GM12878 (cell line): ENCODE data around the gene ESCO1.

ENCODE experiments used
- CHD2 ChIP-seq: IDR thresholded peaks from 2 replicates; pipeline ENCODE4 v1.6.1; 2011; ENCODE audit warnings: low read depth, low read length, improper control_type of control experiment, borderline replicate concordance
- CTCF ChIP-seq, 3 experiments: IDR thresholded peaks in 2 of 3; conservative IDR thresholded peaks in 1 of 3; 2 replicates each; pipeline ENCODE4 v1.5.1; 2011; ENCODE audit warnings: low read depth in 3 of 3, low read length in 3 of 3, mild to moderate bottlenecking in 3 of 3, control low read depth in 2 of 3, moderate library complexity in 2 of 3, inconsistent platforms in 1 of 3, mixed read lengths in 1 of 3; ENCODE audit not compliant: control insufficient read depth in 2 of 3, insufficient read depth in 1 of 3; ENCODE audit errors: extremely low read depth in 1 of 3
- JUNB ChIP-seq: IDR thresholded peaks from 2 replicates; pipeline ENCODE4 v1.6.1; 2016; ENCODE audit warnings: antibody characterized with exemption, mild to moderate bottlenecking
- POLR2A ChIP-seq: IDR thresholded peaks from 2 replicates; pipeline ENCODE4 v1.6.1; 2011; ENCODE audit warnings: low read depth, mild to moderate bottlenecking, low read length
- SIN3A ChIP-seq: IDR thresholded peaks from 2 replicates; pipeline ENCODE4 v1.6.1; 2012; ENCODE audit warnings: low read depth, low read length, improper control_type of control experiment
- SREBF1 ChIP-seq: IDR thresholded peaks from 2 replicates; pipeline ENCODE4 v1.6.1; 2012; ENCODE audit warnings: mild to moderate bottlenecking, low read length
- SRF ChIP-seq, 2 experiments: IDR thresholded peaks; 2 replicates each; pipeline ENCODE4 v1.6.1; 2011; ENCODE audit warnings: low read depth in 2 of 2, low read length in 2 of 2, mild to moderate bottlenecking in 1 of 2, moderate library complexity in 1 of 2
- TAF1 ChIP-seq: IDR thresholded peaks from 2 replicates; pipeline ENCODE4 v1.6.1; 2011; ENCODE audit warnings: mild to moderate bottlenecking, low read depth, low read length, borderline replicate concordance
- USF1 ChIP-seq: IDR thresholded peaks from 2 replicates; pipeline ENCODE4 v1.6.1; 2011; ENCODE audit warnings: borderline replicate concordance, low read depth, mild to moderate bottlenecking, moderate library complexity, mixed read lengths, low read length; ENCODE audit not compliant: insufficient read depth; ENCODE audit errors: extremely low read length

- no peak; the same call in 1 of the 2 replicates for TF ChIP-seq SIN3A
- TF ChIP-seq USF1, result no peak
- no peak for TF ChIP-seq SREBF1
- TF ChIP-seq CHD2, result no peak
- TF ChIP-seq CTCF (IDR thresholded peaks at IDR 0.05 in 2 of 3, conservative IDR thresholded peaks at IDR 0.05 in 1 of 3; ENCODE audit: control insufficient read depth in 2 of 3, extremely low read depth in 1 of 3, insufficient read depth in 1 of 3, low read depth in 3 of 3, low read length in 3 of 3), result peak in 1 of 3 experiments; percentile 18; a peak in 1 of 6 replicates
- no peak for TF ChIP-seq JUNB
- no peak for TF ChIP-seq POLR2A
- no peak for TF ChIP-seq TAF1
- no peak for TF ChIP-seq SRF (IDR thresholded peaks at IDR 0.05; ENCODE audit: low read depth in 2 of 2, low read length in 2 of 2)
Observed at GRCh38 chr18:21599585-21600525, 649 bp downstream of the ESCO1 start.
